ENCODE results near the gene SLC37A3.

DNA sequence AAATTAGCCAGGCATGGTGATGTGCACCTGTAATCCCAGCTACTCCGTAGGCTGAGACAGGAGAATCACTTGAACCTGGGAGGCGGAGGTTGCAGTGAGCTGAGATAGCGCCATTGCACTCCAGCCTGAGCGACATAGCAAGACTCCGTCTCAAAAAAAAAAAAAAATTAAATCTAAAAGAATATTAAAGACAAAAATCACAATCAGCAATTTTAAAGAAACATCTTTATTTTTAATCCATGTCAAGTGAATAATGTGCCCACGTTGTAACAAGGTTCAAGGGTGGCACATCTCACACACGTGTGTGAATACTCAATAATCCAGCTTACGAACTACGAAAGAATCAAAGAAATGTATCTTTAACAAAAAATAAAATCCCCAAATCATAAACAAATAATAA is 23.0 kb downstream of the SLC37A3 start:
- no peak for TF ChIP-seq KAT2B (IDR thresholded peaks at IDR 0.05; ENCODE audit: borderline replicate concordance, low read depth, low read length)
- TF ChIP-seq, protein P1, sequence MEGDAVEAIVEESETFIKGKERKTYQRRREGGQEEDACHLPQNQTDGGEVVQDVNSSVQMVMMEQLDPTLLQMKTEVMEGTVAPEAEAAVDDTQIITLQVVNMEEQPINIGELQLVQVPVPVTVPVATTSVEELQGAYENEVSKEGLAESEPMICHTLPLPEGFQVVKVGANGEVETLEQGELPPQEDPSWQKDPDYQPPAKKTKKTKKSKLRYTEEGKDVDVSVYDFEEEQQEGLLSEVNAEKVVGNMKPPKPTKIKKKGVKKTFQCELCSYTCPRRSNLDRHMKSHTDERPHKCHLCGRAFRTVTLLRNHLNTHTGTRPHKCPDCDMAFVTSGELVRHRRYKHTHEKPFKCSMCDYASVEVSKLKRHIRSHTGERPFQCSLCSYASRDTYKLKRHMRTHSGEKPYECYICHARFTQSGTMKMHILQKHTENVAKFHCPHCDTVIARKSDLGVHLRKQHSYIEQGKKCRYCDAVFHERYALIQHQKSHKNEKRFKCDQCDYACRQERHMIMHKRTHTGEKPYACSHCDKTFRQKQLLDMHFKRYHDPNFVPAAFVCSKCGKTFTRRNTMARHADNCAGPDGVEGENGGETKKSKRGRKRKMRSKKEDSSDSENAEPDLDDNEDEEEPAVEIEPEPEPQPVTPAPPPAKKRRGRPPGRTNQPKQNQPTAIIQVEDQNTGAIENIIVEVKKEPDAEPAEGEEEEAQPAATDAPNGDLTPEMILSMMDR (CRISPR knock-in tag; IDR thresholded peaks at IDR 0.05), result no peak
- no peak for TF ChIP-seq BCLAF1 (IDR thresholded peaks at IDR 0.05)
- TF ChIP-seq, protein P2, sequence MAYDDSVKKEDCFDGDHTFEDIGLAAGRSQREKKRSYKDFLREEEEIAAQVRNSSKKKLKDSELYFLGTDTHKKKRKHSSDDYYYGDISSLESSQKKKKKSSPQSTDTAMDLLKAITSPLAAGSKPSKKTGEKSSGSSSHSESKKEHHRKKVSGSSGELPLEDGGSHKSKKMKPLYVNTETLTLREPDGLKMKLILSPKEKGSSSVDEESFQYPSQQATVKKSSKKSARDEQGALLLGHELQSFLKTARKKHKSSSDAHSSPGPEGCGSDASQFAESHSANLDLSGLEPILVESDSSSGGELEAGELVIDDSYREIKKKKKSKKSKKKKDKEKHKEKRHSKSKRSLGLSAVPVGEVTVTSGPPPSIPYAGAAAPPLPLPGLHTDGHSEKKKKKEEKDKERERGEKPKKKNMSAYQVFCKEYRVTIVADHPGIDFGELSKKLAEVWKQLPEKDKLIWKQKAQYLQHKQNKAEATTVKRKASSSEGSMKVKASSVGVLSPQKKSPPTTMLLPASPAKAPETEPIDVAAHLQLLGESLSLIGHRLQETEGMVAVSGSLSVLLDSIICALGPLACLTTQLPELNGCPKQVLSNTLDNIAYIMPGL (CRISPR knock-in tag; IDR thresholded peaks at IDR 0.05; ENCODE audit: borderline replicate concordance in 1 of 2, low read depth in 1 of 2), result no peak
- TF ChIP-seq XRCC5 (optimal IDR thresholded peaks at IDR 0.05; ENCODE audit: low read length), result no peak
- TF ChIP-seq CBX1 (IDR thresholded peaks at IDR 0.05; ENCODE audit: low read depth), result no peak

Data from HepG2 (cell line).